HepG2 (cell line): ENCODE measurements around the gene ORM1. TPM values are rescaled to one million over a fixed set of nuclear protein-coding genes. Genes with fewer than 3 reads are reported as not detected.
"Not testable (repeated sequence)": the region's sequence is repeated elsewhere in the genome, so short reads cannot be mapped to it uniquely, and the experiment has no call there.

Experiments
- ASH2L ChIP-seq: fragments of 300-600, 200-600 bp; sonication (generic); IDR thresholded peaks from 2 replicates; pipeline ENCODE4 v1.7.0; 2017; ENCODE audit warnings: low read depth, mild to moderate bottlenecking, moderate library complexity, mixed read lengths, low read length; ENCODE audit not compliant: insufficient read length
- BCL6 ChIP-seq: IDR thresholded peaks from 2 replicates; pipeline ENCODE4 v1.6.1; 2016; ENCODE audit warnings: missing genetic modification reagents, missing compliant biosample characterization
- CEBPB ChIP-seq: IDR thresholded peaks from 2 replicates; pipeline ENCODE4 v1.6.1; 2011; ENCODE audit warnings: low read depth, low read length, improper control_type of control experiment, borderline replicate concordance
- CREM ChIP-seq, 2 experiments: sonication (generic) in 1 of 2; formaldehyde crosslinking in 1 of 2; IDR thresholded peaks; 2 replicates each; pipeline versions ENCODE4 v1.4.0 to v1.6.1; 2016 to 2020; ENCODE audit warnings: antibody characterized with exemption in 1 of 2, mild to moderate bottlenecking in 1 of 2, missing genetic modification reagents in 1 of 2
- HNF4A ChIP-seq: sonication (generic); formaldehyde crosslinking; IDR thresholded peaks from 2 replicates; pipeline ENCODE4 v1.4.0; 2020; ENCODE audit warnings: missing genetic modification reagents
- HNF4G ChIP-seq, 2 experiments: sonication (generic) in 1 of 2; formaldehyde crosslinking in 1 of 2; IDR thresholded peaks; 2 replicates each; pipeline versions ENCODE4 v1.4.0 to v1.6.1; 2011 to 2020; ENCODE audit warnings: borderline replicate concordance in 2 of 2, low read depth in 2 of 2, mild to moderate bottlenecking in 2 of 2, low read length in 1 of 2, missing genetic modification reagents in 1 of 2, moderate library complexity in 1 of 2
- HOXA3 ChIP-seq: sonication (generic); formaldehyde crosslinking; IDR thresholded peaks from 2 replicates; pipeline ENCODE4 v1.5.0; 2020; ENCODE audit warnings: missing genetic modification reagents
- MYC ChIP-seq: sonication (generic); formaldehyde crosslinking; IDR thresholded peaks from 2 replicates; pipeline ENCODE4 v1.9.0; 2021; ENCODE audit warnings: missing genetic modification reagents, borderline replicate concordance
- PHF8 ChIP-seq: sonication (generic); formaldehyde crosslinking; IDR thresholded peaks from 2 replicates; pipeline ENCODE4 v1.5.0; 2020; ENCODE audit warnings: missing genetic modification reagents
- PITX1 ChIP-seq: sonication (generic); formaldehyde crosslinking; IDR thresholded peaks from 2 replicates; pipeline ENCODE4 v1.5.1; 2020; ENCODE audit warnings: mild to moderate bottlenecking, missing genetic modification reagents
- RARA ChIP-seq: IDR thresholded peaks from 2 replicates; pipeline ENCODE4 v1.6.1; 2016; ENCODE audit warnings: missing genetic modification reagents, missing compliant biosample characterization
- SRF ChIP-seq: IDR thresholded peaks from 2 replicates; pipeline ENCODE4 v1.6.1; 2011; ENCODE audit warnings: mild to moderate bottlenecking, low read depth, low read length, moderate library complexity
- TARDBP ChIP-seq: sonication (generic); formaldehyde crosslinking; IDR thresholded peaks from 2 replicates; pipeline ENCODE4 v1.8.0; 2022; ENCODE audit warnings: mild to moderate bottlenecking, missing genetic modification reagents
- TEAD3 ChIP-seq: optimal IDR thresholded peaks from 2 replicates; pipeline ENCODE3; 2016; ENCODE audit warnings: borderline replicate concordance
- YY1 ChIP-seq: IDR thresholded peaks from 2 replicates; pipeline ENCODE4 v1.6.1; 2011; ENCODE audit warnings: low read length, low read depth, moderate library complexity, mild to moderate bottlenecking; ENCODE audit not compliant: insufficient read depth, insufficient replicate concordance
- ZKSCAN8 ChIP-seq: IDR thresholded peaks from 2 replicates; pipeline ENCODE4 v1.6.1; 2016; ENCODE audit warnings: borderline replicate concordance, missing genetic modification reagents, missing compliant biosample characterization
- ZNF143 ChIP-seq: sonication (generic); formaldehyde crosslinking; IDR thresholded peaks from 2 replicates; pipeline ENCODE4 v1.4.0; 2020; ENCODE audit warnings: missing genetic modification reagents
- polyA plus RNA-seq, 8 experiments: library from polyadenylated mRNA; depleted of rRNA in 3 of 8; stranded (reverse) in 7 of 8; unstranded in 1 of 8; fragments of >200 nt; fragmentation: Illumina TruSeq in 4 of 8; extraction: Trizol in 4 of 8; gene quantifications; 2 replicates each; pipeline versions ENCODE4 v1.2.1 to v1.2.3, GENCODE V29; 2011 to 2016; ENCODE audit warnings: low read depth in 4 of 8, missing spikeins in 1 of 8, mixed read lengths in 1 of 8; ENCODE audit not compliant: insufficient read depth in 1 of 8
- total RNA-seq, 5 experiments: library from RNA; depleted of rRNA; stranded (reverse); fragments of >200 nt; fragmentation: Illumina TruSeq; extraction: Trizol; gene quantifications; 2 replicates each; pipeline ENCODE4 v1.2.3, GENCODE V29; 2016; ENCODE audit warnings: low read depth in 1 of 5
- TF ChIP-seq, protein P1 (sequence below): sonication (generic); formaldehyde crosslinking; IDR thresholded peaks from 2 replicates; pipeline ENCODE4 v1.4.0; 2020; ENCODE audit warnings: missing genetic modification reagents, borderline replicate concordance
- TF ChIP-seq, protein P2 (sequence below): IDR thresholded peaks from 2 replicates; pipeline ENCODE4 v1.6.1; 2012; ENCODE audit warnings: inconsistent platforms
- TF ChIP-seq, protein P3 (sequence below): sonication (generic); formaldehyde crosslinking; IDR thresholded peaks from 2 replicates; pipeline ENCODE4 v1.4.0; 2020; ENCODE audit warnings: missing genetic modification reagents, borderline replicate concordance
- TF ChIP-seq, protein P4 (sequence below): sonication (generic); formaldehyde crosslinking; IDR thresholded peaks from 2 replicates; pipeline ENCODE4 v1.4.0; 2020; ENCODE audit warnings: missing genetic modification reagents

ORM1 gene
- total and polyA plus RNA-seq, 2 of the 13 experiments (the other 11 are each of a cell fraction or from before 2014, with no cell fraction given): 699 to 1,180 TPM

DNA sequence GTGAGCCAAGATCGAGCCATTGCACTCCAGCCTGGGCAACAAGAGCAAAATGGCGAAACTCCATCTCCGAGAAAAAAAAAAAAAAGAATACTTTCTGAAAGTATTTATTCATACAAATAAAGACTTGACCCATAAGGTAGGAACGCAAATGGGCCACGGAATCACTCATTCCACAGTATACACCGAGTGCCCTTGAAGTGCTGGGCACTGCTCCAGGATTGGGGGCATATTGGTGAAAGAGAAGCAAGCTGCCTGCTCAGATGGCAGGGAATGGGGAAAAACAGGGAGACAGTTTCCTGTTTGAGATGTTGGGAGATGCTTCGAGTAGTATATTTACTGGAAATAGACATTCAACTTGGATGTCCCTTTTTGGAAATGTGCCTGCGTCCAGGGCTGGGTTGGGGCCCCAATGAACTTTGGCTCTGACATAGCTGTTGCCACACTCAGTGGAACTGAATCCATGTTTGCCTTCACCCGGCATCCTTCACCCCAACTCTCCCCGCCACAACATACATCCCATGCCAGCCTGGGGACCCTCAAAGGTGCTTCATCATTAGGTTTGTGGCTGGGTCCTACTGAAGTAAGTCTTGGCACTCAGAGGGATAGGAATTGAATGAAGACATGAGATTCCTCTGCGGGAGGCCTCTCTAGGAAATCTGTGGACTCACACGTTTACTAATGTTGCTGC lies 6.2 kb downstream of the ORM1 start (continued):
- TF ChIP-seq CREM (IDR thresholded peaks at IDR 0.05) (peak; percentile 48; the same call in 1 of the 2 replicates), TARDBP (CRISPR knock-in tag) (0 out of 2 replicates have a peak, but pooled peaks have one; percentile 35), BCL6 (CRISPR knock-in tag) (peak; percentile 71), ZNF143 (CRISPR knock-in tag) (peak; percentile 37; the same call in 1 of the 2 replicates), RARA (CRISPR knock-in tag) (peak; percentile 75), ASH2L (peak; percentile 26), HNF4A (CRISPR knock-in tag) (peak; percentile 90), YY1 (peak; percentile 24), PHF8 (CRISPR knock-in tag) (peak; percentile 25; the same call in 1 of the 2 replicates), SRF (peak; percentile 44; the same call in 1 of the 2 replicates), PITX1 (peak; percentile 40; the same call in 1 of the 2 replicates), HOXA3 (CRISPR knock-in tag) (peak; percentile 71; the same call in 1 of the 2 replicates), HNF4G (IDR thresholded peaks at IDR 0.05; ENCODE audit: borderline replicate concordance, low read depth, low read length) (peak; percentile 57; the same call in 1 of the 2 replicates), HNF4G (CRISPR knock-in tag; IDR thresholded peaks at IDR 0.05; ENCODE audit: borderline replicate concordance, low read depth) (0 out of 2 replicates have a peak, but pooled peaks have one; percentile 52), ZKSCAN8 (CRISPR knock-in tag) (0 out of 2 replicates have a peak, but pooled peaks have one; percentile 35), CEBPB (peak; percentile 65), TEAD3 (CRISPR knock-in tag) (peak; percentile 58), MYC (CRISPR knock-in tag) (peak; percentile 12)
- not testable (repeated sequence) for TF ChIP-seq CREM (CRISPR knock-in tag; IDR thresholded peaks at IDR 0.05)
- TF ChIP-seq, protein P1, sequence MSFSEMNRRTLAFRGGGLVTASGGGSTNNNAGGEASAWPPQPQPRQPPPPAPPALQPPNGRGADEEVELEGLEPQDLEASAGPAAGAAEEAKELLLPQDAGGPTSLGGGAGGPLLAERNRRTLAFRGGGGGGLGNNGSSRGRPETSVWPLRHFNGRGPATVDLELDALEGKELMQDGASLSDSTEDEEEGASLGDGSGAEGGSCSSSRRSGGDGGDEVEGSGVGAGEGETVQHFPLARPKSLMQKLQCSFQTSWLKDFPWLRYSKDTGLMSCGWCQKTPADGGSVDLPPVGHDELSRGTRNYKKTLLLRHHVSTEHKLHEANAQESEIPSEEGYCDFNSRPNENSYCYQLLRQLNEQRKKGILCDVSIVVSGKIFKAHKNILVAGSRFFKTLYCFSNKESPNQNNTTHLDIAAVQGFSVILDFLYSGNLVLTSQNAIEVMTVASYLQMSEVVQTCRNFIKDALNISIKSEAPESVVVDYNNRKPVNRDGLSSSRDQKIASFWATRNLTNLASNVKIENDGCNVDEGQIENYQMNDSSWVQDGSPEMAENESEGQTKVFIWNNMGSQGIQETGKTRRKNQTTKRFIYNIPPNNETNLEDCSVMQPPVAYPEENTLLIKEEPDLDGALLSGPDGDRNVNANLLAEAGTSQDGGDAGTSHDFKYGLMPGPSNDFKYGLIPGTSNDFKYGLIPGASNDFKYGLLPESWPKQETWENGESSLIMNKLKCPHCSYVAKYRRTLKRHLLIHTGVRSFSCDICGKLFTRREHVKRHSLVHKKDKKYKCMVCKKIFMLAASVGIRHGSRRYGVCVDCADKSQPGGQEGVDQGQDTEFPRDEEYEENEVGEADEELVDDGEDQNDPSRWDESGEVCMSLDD: peak; percentile 91
- TF ChIP-seq, protein P2, sequence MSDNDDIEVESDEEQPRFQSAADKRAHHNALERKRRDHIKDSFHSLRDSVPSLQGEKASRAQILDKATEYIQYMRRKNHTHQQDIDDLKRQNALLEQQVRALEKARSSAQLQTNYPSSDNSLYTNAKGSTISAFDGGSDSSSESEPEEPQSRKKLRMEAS: peak; percentile 32; the same call in 1 of the 2 replicates
- TF ChIP-seq, protein P3, sequence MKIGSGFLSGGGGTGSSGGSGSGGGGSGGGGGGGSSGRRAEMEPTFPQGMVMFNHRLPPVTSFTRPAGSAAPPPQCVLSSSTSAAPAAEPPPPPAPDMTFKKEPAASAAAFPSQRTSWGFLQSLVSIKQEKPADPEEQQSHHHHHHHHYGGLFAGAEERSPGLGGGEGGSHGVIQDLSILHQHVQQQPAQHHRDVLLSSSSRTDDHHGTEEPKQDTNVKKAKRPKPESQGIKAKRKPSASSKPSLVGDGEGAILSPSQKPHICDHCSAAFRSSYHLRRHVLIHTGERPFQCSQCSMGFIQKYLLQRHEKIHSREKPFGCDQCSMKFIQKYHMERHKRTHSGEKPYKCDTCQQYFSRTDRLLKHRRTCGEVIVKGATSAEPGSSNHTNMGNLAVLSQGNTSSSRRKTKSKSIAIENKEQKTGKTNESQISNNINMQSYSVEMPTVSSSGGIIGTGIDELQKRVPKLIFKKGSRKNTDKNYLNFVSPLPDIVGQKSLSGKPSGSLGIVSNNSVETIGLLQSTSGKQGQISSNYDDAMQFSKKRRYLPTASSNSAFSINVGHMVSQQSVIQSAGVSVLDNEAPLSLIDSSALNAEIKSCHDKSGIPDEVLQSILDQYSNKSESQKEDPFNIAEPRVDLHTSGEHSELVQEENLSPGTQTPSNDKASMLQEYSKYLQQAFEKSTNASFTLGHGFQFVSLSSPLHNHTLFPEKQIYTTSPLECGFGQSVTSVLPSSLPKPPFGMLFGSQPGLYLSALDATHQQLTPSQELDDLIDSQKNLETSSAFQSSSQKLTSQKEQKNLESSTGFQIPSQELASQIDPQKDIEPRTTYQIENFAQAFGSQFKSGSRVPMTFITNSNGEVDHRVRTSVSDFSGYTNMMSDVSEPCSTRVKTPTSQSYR: peak; percentile 57; the same call in 1 of the 2 replicates
- TF ChIP-seq, protein P4, sequence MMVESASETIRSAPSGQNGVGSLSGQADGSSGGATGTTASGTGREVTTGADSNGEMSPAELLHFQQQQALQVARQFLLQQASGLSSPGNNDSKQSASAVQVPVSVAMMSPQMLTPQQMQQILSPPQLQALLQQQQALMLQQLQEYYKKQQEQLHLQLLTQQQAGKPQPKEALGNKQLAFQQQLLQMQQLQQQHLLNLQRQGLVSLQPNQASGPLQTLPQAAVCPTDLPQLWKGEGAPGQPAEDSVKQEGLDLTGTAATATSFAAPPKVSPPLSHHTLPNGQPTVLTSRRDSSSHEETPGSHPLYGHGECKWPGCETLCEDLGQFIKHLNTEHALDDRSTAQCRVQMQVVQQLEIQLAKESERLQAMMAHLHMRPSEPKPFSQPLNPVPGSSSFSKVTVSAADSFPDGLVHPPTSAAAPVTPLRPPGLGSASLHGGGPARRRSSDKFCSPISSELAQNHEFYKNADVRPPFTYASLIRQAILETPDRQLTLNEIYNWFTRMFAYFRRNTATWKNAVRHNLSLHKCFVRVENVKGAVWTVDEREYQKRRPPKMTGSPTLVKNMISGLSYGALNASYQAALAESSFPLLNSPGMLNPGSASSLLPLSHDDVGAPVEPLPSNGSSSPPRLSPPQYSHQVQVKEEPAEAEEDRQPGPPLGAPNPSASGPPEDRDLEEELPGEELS (CRISPR knock-in tag): peak; percentile 76
